Adrenal gland (tissue), 12 donors: ENCODE measurements around the gene CBLN3. TPM values are rescaled to one million over a fixed set of nuclear protein-coding genes. Genes with fewer than 3 reads are reported as not detected.

ENCODE experiments used
- DNase-seq, 7 donors: peaks; one replicate each; pipeline ENCODE4 v3.0.0-alpha.2; 2019 to 2020
- H3K27ac ChIP-seq, 5 donors: fragments of 200-600 bp; sonication (generic) in 4 of 5; 1 replicate in 3 of 5; 2 replicates in 2 of 5; pipeline versions ENCODE4 v1.5.1 to v1.8.0; 2016 to 2020; ENCODE audit warnings: mild to moderate bottlenecking in 1 of 5
- H3K27me3 ChIP-seq: fragments of 200-600 bp; 2 replicates; pipeline ENCODE4 v1.8.0; 2021
- H3K36me3 ChIP-seq, 2 donors: fragments of 200-600 bp; replicated peaks in 1 of 2; 1 replicate in 1 of 2; 2 replicates in 1 of 2; pipeline versions ENCODE4 v1.5.1 to v1.8.0; 2018 to 2022
- H3K4me1 ChIP-seq, 2 donors: fragments of 200-600 bp; replicated peaks in 1 of 2; 1 replicate in 1 of 2; 2 replicates in 1 of 2; pipeline versions ENCODE4 v1.5.1 to v1.8.0; 2018 to 2021
- H3K4me3 ChIP-seq, 4 donors: fragments of 200-600 bp; sonication (generic) in 3 of 4; one replicate each; pipeline ENCODE4 v1.5.1; 2016 to 2018
- H3K9me3 ChIP-seq, 3 donors: fragments of 200-600 bp; sonication (generic) in 1 of 3; replicated peaks in 1 of 3; 1 replicate in 2 of 3; 2 replicates in 1 of 3; pipeline versions ENCODE4 v1.5.1 to v1.8.0; 2016 to 2021
- CTCF ChIP-seq, 6 experiments: fragments of 450-650 bp in 4 of 6; fragments of 200-600 bp in 2 of 6; sonication (generic) in 1 of 6; IDR thresholded peaks; 1 replicate in 5 of 6; 2 replicates in 1 of 6; pipeline versions ENCODE4 v1.5.1 to v1.8.0; 2016 to 2021; ENCODE audit warnings: antibody characterized with exemption in 6 of 6, mild to moderate bottlenecking in 2 of 6, moderate library complexity in 1 of 6
- POLR2A ChIP-seq, 2 donors: fragments of 450-650 bp; IDR thresholded peaks; one replicate each; pipeline ENCODE4 v1.6.1; 2017; ENCODE audit warnings: antibody characterized with exemption in 2 of 2, mild to moderate bottlenecking in 2 of 2, moderate library complexity in 1 of 2
- WGBS, 4 donors: extraction: QIAGEN DNeasy Blood & Tissue Kit in 2 of 4; methylation state at CpG; one replicate each; pipeline versions ENCODE4 v1.1.5 to v1.1.7; 2013 to 2017; 5-methylcytosine and 5-hydroxymethylcytosine counted together
- intact Hi-C, 2 donors: fragments of 100-400 bp; cut with DNase I; formaldehyde crosslinking; loops; one replicate each; pipeline versions ENCODE4 v1.14.1 to v1.15.0; 2022 to 2023
- polyA plus RNA-seq, 3 donors: library from polyadenylated mRNA; stranded (reverse); fragments of 200-250 nt in 2 of 3; fragments of 350-450 nt in 1 of 3; fragmentation: Illumina TruSeq in 1 of 3; extraction: RNeasy Lipid Tissue Mini Kit (QIAGEN cat#74804) in 1 of 3; gene quantifications; one replicate each; pipeline ENCODE4 v1.2.3, GENCODE V29; 2013 to 2014
- total RNA-seq, 9 donors: library from RNA; depleted of rRNA in 4 of 9; stranded (reverse); fragments of >200 nt in 4 of 9; fragments of 120-200 nt in 1 of 9; fragmentation: NEBNext Ultra II Directional in 1 of 9; extraction: Animal tissue kit (Norgen Biotek cat#: 25700) in 1 of 9; gene quantifications; one replicate each; pipeline versions ENCODE4 v1.1.0 to v1.2.4, GENCODE V29; 2013 to 2023
- donor health status: healthy with polysubstance abuse.
- donor health status: Bipolar disorder and iron deficiency.
- donor health status: DM: yes; HTN: yes; CAD: no.
- donor health status: DM: no; HTN: no; CAD: no.
- donor health status: DM: no; HTN: no; CAD: no.
- donor health status: DM: yes; HTN: yes; CAD: no.

CBLN3 gene
- total and polyA plus RNA-seq, 12 donors = 3.9 to 43.6 (median 11.9) TPM

DNA sequence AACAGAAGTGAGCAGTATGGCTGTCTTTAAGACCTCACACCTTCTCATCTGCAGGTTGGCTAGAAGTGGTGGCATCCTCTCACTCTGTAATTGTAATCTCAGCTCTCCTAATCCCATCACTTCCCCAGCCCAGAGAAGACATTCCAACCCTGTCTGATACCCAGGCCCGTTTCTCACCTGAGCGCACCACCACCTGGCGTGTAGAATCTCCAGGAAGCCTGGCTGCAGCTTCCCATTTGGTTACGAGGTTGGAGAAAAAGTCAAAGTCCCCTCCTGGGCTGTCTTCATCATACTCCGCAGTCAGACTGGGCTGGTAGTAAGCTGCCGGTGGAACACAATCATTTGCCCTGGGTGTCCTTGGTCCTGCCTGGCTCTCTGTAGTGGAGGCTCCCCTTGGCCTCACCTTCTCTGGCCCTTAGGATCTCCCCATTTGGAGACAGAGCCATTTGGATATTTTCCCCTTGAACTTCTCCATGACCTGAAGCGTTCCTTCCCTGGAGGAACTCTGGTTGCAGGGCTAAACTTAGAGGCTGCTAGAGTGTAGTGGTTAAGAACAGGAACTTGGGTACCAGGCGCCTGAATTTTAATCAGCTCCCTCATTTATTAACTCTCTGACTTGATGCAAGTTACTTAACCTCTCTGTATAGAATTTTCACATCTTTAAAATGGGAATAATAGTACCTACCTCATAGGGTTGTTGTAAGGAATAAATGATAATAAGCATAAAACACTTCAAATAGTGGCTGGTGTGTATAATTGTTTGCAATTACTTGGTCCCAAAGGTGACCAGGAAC lies 11.3 kb upstream of the CBLN3 start:
- DNase-seq = peak in 2 of 7 donors; percentile 20 to 59
- Histone ChIP-seq H3K9me3 (no peaks in the 10 kb centered on the region), H3K27me3 (no peaks in the 10 kb centered on the region), H3K27ac (peak overlapping the region in 4 of 5 donors; percentile 30 to 100 (median 100)), H3K4me3 (no peak overlapping the region), H3K36me3 (peaks cover 0 to 42% of the 10 kb centered on the region in 2 donors), H3K4me1 (peaks cover 20 to 65% of the 10 kb centered on the region in 2 donors)
- intact Hi-C loops = loop anchor here in 1 of 2 donors (5.0 kb wide), 1 partner anchor 204 kb away; no protein-coding TSS in a partner anchor
- WGBS, 4 donors = 70 to 74% (median 71%) methylated on average over 8 of the region's 8 CpGs
- TF ChIP-seq POLR2A (IDR thresholded peaks at IDR 0.05) (no peak), CTCF (IDR thresholded peaks at IDR 0.05) (no peak)

- intact Hi-C loops = loop anchor here in 1 of 2 donors (5.0 kb wide), 1 partner anchor 203 kb away; no protein-coding TSS in a partner anchor
- DNase-seq = peak in 4 of 7 donors; percentile 49 to 72 (median 51)
- H3K27me3 ChIP-seq = no peaks in the 10 kb centered on the region
- no peak overlapping the region for H3K4me3 ChIP-seq
- H3K9me3 ChIP-seq = no peaks in the 10 kb centered on the region
- peaks cover 0 to 45% of the 10 kb centered on the region in 2 donors for H3K36me3 ChIP-seq
- peaks cover 20 to 66% of the 10 kb centered on the region in 2 donors for H3K4me1 ChIP-seq
- WGBS, 4 donors = 53 to 58% (median 55%) methylated on average over 5 to 15 of the region's 15 CpGs
- H3K27ac ChIP-seq = peak overlapping the region; percentile 4 to 99 (median 52)
- TF ChIP-seq CTCF (IDR thresholded peaks at IDR 0.05) (no peak), POLR2A (IDR thresholded peaks at IDR 0.05) (no peak)
Observed at GRCh38 chr14:24439830-24440605, 10.6 kb upstream of the CBLN3 start.

DNA sequence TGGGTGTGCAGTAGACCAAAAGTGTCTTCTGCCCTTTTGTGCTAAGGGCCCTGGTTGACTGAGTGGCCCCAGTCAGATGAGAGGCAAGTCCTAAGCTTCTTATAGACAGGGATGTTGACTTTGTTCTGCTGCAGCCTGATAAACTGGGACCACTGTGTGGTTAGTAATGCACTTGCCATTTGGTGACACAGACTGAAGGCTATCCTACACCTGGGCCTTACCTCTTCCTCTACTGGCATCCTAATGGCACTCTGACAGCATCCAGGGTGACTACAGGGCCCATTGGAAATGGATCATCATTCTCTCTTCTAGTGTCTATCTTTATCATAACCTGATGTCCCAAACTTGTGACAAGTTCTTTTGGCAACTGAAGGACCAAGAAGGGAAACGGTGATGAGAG lies 9.8 kb upstream of the CBLN3 start:
- intact Hi-C loops = no loop called here
- TF ChIP-seq POLR2A (IDR thresholded peaks at IDR 0.05) (no peak), CTCF (IDR thresholded peaks at IDR 0.05) (no peak)
- Histone ChIP-seq H3K27ac (peak overlapping the region; percentile 4 to 69 (median 30)), H3K27me3 (no peaks in the 10 kb centered on the region), H3K9me3 (no peaks in the 10 kb centered on the region), H3K36me3 (peaks cover 0 to 47% of the 10 kb centered on the region in 2 donors), H3K4me1 (peaks cover 20 to 66% of the 10 kb centered on the region in 2 donors), H3K4me3 (no peak overlapping the region)
- peak in 1 of 7 donors; percentile 14 for DNase-seq
- 24 to 50% (median 26%) methylated on average over 1 of the region's 1 CpG for WGBS, 4 donors
